G401 (cell line): Measurements from ENCODE around the gene OR6C74. TPM values are rescaled to one million over a fixed set of nuclear protein-coding genes. Genes with fewer than 3 reads are reported as not detected.

Experiments
- DNase-seq: peaks from one replicate; pipeline ENCODE4 v3.0.0-alpha.2; 2015; ENCODE audit warnings: low spot score
- in situ Hi-C: cut with HindIII; loops from 2 replicates; pipeline ENCODE4 v1.10.0; 2016; ENCODE audit warnings: low sequenced_read_pairs, mixed read lengths
- total RNA-seq: library from RNA; depleted of rRNA; stranded (reverse); fragments of >200 nt; shearing (Covaris generic); gene quantifications from 2 replicates; pipeline ENCODE4 v1.2.3, GENCODE V29; 2014; rRNA removed

OR6C74 gene
- total RNA-seq = not detected in 2 replicates

DNA sequence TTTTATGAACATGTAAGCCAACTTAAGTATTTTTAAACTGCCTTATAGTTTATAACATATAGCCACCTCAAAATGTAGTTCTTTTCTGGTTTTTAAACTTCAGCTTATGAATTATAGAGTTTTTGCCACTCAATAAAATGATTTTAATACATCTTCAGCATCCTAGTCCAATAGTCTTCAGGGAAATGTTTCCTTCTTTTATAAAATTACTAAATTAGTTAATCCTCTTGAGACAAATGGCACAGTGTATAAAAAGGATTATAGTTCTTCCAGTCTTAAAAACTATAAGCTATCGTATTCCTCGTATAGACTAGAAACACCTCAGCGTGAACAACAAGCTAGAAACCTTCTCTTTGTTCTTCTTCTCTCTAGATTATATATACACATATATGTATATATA, at the start of gene OR6C74:
TSS of gene OR6C74 (plus strand) at position 301 of the 400 bp plus-strand sequence. CDS start 2,679 bp downstream, outside the sequence.
- DNase-seq = no peak
- in situ Hi-C loops = no loop called here

DNA sequence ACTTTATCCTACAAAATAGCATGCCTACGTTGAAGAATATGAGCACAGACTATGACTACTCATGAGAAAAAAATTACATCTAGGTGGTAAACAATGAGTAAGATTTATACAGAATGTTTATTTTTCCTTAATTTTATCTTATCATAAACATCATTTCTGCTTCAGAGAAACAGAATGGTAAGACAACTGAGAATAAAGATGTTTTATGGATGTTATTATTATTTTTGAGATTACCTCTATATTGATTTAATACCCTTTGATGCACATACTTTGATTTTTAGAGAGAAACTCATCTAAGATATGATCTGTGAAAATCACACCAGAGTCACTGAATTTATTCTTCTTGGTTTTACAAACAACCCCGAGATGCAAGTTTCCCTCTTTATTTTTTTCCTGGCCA, 23.7 kb upstream of the OR6C74 start, which contains the start of gene OR10A7:
TSS of gene OR10A7 (plus strand) at position 301 of the 400 bp plus-strand sequence. CDS start at position 301, 0 bp downstream.
- in situ Hi-C loops = no loop called here
- no peak for DNase-seq

DNA sequence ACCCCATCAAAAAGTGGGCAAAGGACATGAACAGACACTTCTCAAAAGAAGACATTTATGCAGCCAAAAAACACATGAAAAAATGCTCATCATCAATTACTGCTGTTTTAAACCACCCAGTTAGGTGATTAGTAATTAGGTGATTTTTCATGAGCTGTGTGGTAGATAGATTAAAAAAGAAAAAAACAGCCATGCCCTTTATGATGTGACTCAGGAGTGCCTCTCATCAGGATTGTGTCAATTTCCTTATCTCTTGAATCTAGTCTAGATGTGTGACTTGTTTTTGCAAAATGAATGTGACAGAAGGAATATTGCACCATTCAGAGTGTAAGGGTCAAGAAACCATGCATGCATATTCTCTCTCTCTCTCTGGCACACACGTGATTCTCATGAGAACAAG, 17.9 kb upstream of the OR6C74 start:
- in situ Hi-C loops = no loop called here
- DNase-seq = no peak

DNA sequence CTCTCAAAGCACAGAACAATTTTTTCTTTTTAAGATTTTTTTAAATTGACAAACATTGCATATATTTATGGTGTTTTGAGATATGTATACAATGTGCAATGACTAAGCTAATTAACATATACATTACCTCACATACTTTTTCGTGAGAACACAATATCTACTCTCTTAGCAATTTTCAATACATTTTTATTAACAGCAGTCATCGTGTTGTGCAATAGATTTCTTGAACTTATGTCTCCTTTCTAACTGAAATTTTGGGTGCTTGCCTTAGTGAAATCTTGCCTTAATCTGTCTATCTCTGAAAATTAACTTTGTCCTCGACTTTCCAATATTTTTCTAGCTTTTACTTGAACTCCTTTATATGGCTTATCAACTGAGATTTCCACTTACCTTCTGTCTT, 16.8 kb upstream of the OR6C74 start:
- in situ Hi-C loops = no loop called here
- no peak for DNase-seq

DNA sequence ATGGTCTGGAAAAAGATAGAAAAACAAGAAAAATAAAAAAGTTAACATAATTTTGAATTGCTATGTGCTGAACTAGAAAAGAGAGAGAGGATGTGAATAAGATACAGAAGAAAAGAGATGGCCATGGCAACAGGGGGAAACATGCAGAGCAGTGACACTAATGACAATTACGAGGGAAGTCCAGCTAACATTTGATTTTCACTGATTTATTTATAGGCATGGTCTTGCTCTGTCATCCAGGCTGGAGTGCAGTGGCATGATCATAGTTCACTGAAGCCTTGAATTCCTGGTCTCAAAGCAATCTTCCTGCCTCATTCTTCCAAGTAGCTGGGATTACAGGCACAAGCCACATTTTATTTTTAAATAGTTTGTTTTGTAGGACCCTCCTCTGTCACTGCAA, 1.8 kb downstream of the OR6C74 start:
- in situ Hi-C loops = no loop called here
- DNase-seq = no peak

DNA sequence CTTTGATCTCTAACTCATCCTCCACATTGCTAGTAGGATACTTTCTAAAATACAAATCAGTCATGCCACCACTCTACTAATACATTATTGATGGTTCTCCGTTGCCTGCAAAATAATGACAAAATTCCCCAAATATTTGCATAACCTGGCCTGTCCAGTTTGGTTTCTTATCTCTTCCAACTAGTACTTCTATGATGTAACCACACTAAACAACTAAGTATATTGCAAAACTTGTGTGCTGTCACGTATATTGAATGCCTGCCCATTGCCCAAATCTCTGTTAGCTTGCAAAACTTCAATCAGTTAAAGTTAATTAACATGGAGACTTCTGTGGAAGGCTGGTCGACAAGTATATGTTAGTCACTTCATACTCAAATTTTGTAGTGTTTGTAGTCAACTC, 6.5 kb downstream of the OR6C74 start:
- in situ Hi-C loops = no loop called here
- no peak for DNase-seq

DNA sequence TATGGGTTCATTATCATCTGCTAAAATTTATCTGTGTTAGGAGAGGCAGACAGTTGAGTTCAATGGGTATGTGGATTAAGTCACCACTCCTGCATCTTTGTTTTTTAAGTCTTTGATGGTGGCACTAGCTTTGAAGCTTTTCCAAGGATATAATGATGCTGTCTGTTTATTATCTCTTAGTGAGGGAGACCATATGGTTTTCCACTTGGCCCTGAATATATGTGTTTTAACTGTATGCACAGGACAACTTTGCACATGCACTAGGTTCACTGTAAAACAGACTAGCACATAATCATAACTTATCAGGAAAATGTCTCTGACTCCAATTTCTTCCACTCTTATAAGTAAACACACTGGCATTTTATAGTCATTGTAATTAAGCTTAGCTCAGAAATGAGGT, 8.9 kb downstream of the OR6C74 start:
- in situ Hi-C loops = no loop called here

DNA sequence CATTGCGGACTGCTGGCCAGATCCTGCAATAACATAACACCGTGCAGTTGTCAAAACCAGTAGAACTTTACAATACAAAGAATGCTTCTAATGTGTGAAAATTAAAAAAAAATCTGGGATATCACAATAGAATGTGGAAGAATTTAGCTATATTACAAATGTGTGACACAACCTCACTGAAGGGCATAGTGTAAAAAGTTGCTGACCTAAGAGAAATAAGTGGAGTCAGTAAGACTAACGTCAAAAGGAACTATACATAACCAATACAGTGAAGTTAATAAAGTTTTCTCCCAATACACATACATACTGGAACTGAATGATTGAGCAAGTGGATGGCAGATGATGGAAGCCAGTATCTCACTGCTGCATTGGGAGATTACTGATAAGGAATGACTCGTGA, 12.4 kb downstream of the OR6C74 start:
- no peak for DNase-seq
- in situ Hi-C loops = no loop called here

More for the DNA sequence above, 8.9 kb downstream of the OR6C74 start:
- no peak for DNase-seq

DNA sequence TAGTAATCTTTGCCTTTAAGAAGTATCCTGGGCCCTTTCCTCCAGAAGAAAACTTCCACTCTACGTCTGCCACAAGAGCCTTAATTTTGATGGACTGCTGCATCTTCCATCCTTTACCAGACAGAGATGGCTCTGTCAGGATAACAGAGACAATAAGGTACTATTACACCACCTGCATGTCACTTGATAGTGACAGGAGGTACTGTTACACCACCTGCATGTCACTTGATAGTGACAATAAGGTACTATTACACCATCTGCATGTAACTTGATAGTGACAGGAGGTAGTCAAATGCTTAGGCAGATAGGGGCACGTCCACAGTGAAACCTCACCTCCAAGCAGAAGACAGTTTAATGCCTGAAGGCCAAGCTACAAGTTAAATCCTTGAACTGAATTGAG, 13.9 kb downstream of the OR6C74 start:
- no peak for DNase-seq
- in situ Hi-C loops = no loop called here

DNA sequence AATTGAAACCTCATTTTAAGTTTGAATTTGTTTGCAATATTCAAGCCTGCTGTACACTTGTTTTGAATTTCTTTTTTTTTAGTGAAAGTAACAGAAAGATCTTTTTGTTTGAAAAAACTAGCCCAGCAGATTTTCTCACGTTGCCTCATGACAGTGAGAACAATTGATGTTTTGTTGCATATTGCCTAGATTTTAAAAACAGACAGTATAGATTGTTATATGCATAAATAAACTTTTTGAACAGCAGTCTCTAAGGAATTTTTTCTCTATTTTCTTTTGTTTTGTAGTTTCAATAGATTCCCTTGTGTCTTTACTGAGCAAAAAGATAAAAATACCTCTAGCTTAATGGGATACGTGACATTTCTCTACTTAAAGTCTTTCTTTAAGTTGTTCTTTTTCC, 36.6 kb downstream of the OR6C74 start:
- in situ Hi-C loops = no loop called here
- no peak for DNase-seq

DNA sequence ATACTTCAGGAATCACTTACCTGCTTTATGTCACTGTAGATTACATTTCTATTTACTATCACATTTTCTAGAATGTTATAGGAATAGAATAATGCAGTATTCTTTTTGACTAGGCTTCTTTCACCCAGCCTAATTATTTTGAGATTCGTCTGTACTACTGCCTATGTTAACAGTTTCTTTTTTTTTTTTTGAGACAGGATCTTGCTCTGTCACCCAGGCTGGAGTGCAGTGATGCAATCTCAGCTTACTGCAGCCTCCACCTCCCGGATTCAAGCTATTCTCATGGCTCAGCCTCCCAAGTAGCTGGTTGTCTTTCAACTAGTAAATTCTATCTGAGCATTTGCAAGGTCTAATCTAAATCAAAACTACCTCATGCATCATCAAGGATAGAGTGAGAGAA, 45.6 kb downstream of the OR6C74 start:
- DNase-seq = no peak
- in situ Hi-C loops = loop anchor here (5.0 kb wide), 1 partner anchor 32 kb away; no protein-coding TSS in a partner anchor

Other genes with a start within 250 kb of the OR6C74 start
- gene NEUROD4, start 224.6 kb upstream of the OR6C74 start, total RNA-seq = not detected in 2 replicates
- gene OR9K2, start 118.2 kb upstream of the OR6C74 start, total RNA-seq = not detected in 2 replicates
- gene OR10A7, start 23.6 kb upstream of the OR6C74 start, total RNA-seq = not detected in 2 replicates
- gene OR6C6, start 52.0 kb downstream of the OR6C74 start, total RNA-seq = not detected in 2 replicates
- not detected in 2 replicates for gene OR6C1, start 69.7 kb downstream of the OR6C74 start, total RNA-seq
- gene OR6C3, start 86.1 kb downstream of the OR6C74 start, total RNA-seq = not detected in 2 replicates
- not detected in 2 replicates for gene OR6C75, start 118.4 kb downstream of the OR6C74 start, total RNA-seq
- not detected in 2 replicates for gene OR6C65, start 155.9 kb downstream of the OR6C74 start, total RNA-seq
- not detected in 2 replicates for gene OR6C76, start 181.6 kb downstream of the OR6C74 start, total RNA-seq
- not detected in 2 replicates for gene OR6C2, start 199.5 kb downstream of the OR6C74 start, total RNA-seq
- not detected in 2 replicates for gene OR6C70, start 225.5 kb downstream of the OR6C74 start, total RNA-seq
- not detected in 2 replicates for gene OR6C68, start 247.8 kb downstream of the OR6C74 start, total RNA-seq